H1 (cell line): ENCODE measurements around the gene GALNT18. TPM values are rescaled to one million over a fixed set of nuclear protein-coding genes. Genes with fewer than 3 reads are reported as not detected.

Experiments
- BCL11A ChIP-seq, 2 experiments: IDR thresholded peaks; one replicate each; pipeline ENCODE4 v1.6.1; 2011; ENCODE audit warnings: low read depth in 2 of 2, low read length in 2 of 2, mild to moderate bottlenecking in 2 of 2
- CHD2 ChIP-seq: IDR thresholded peaks from 2 replicates; pipeline ENCODE4 v1.6.1; 2012; ENCODE audit warnings: low read length, improper control_type of control experiment
- HDAC2 ChIP-seq, 2 experiments: fragments of 300-600 bp in 1 of 2; sonication (generic) in 1 of 2; IDR thresholded peaks; 2 replicates each; pipeline ENCODE4 v1.6.1; 2011 to 2012; ENCODE audit warnings: low read depth in 2 of 2, low read length in 2 of 2, mild to moderate bottlenecking in 2 of 2, moderate library complexity in 2 of 2, borderline replicate concordance in 1 of 2, inconsistent platforms in 1 of 2
- SIN3A ChIP-seq, 2 experiments: IDR thresholded peaks in 1 of 2; conservative IDR thresholded peaks in 1 of 2; 2 replicates each; pipeline ENCODE4 v1.6.1; 2011 to 2012; ENCODE audit warnings: low read length in 2 of 2, improper control_type of control experiment in 1 of 2, low read depth in 1 of 2, mild to moderate bottlenecking in 1 of 2
- SIX5 ChIP-seq: IDR thresholded peaks from 2 replicates; pipeline ENCODE4 v1.6.1; 2011; ENCODE audit warnings: mild to moderate bottlenecking, low read depth, low read length
- polyA plus RNA-seq, 7 experiments: library from polyadenylated mRNA; depleted of rRNA in 3 of 7; stranded (reverse) in 5 of 7; unstranded in 2 of 7; fragments of >200 nt in 5 of 7; fragments of 200-250 nt in 2 of 7; gene quantifications; 1 replicate in 5 of 7; 2 replicates in 1 of 7; 4 replicates in 1 of 7; pipeline versions ENCODE4 v1.2.1 to v1.2.3, GENCODE V29; 2011 to 2013; ENCODE audit warnings: missing spikeins in 2 of 7, mixed read lengths in 2 of 7
- total RNA-seq: library from RNA; stranded (reverse); fragmentation: NEBNext Ultra II Directional; extraction: Animal tissue kit (Norgen Biotek cat#: 25700); gene quantifications from 2 replicates; pipeline ENCODE4 v1.2.1, GENCODE V29; 2021

The GALNT18 gene
- total and polyA plus RNA-seq, 2 of the 8 experiments (the other 6 are each of a cell fraction or from before 2014, with no cell fraction given), result 6.0 to 9.4 TPM

DNA sequence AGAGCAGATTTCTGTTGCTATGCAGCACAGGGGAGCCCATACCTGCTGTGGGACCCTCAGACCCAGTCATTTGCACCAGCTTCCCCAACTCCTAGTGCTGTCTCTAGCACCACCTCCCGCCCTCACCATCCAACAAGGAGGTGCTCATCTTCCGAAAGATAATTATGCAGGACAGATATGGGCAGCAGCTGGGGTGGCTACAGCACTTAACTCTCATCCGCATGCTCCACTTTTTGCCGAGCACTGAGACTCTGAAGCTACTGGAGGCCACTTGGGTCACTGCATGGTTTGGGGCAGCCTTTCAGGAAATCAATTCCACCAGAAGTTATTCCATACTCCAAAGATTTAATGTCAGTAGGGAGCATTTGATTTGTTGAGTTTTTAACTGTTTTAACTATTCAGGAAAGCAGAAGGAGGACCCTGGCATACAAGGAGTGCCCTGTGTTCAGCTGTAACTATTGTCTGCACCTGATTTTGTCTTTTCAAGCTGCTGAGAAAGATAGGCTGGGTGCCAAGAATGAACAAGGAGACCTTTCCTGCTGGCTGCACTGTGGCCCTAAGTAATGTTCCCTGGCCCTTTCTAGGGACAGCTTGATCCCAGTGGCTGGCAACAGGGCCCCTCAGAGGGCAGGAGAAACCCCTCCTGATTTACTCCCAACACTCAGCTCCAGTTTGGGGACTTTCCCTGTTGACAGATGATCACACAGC, 201.5 kb downstream of the GALNT18 start (continued):
- TF ChIP-seq HDAC2 (IDR thresholded peaks at IDR 0.05; ENCODE audit: borderline replicate concordance in 1 of 2, low read depth in 2 of 2, low read length in 2 of 2) (no peak), SIX5 (no peak), CHD2 (no peak), SIN3A (conservative IDR thresholded peaks at IDR 0.05 in 1 of 2, IDR thresholded peaks at IDR 0.05 in 1 of 2; ENCODE audit: low read depth in 1 of 2, low read length in 2 of 2) (no peak), BCL11A (IDR thresholded peaks at IDR 0.05; ENCODE audit: low read depth in 2 of 2, low read length in 2 of 2) (no peak)
